CD4-positive, alpha-beta T cell treated with Interleukin-17A for 1 hour (primary cell): ENCODE results near the gene CCNY.
"Not testable (repeated sequence)": the region's sequence is repeated elsewhere in the genome, so short reads cannot be mapped to it uniquely, and the experiment has no call there.

ENCODE experiments used
- DNase-seq: peaks from one replicate; pipeline ENCODE4 v3.0.0-alpha.2; 2020

CCNY gene

GRCh38 chr10:35412003-35412723 is 75.9 kb downstream of the CCNY start:
- no peak for DNase-seq

GRCh38 chr10:35412900-35413491 is 76.7 kb downstream of the CCNY start:
- DNase-seq = no peak

- DNase-seq = no peak
These were observed 77.9 kb downstream of the CCNY start for GRCh38 chr10:35413985-35414861.

- no peak for DNase-seq
These were observed 79.2 kb downstream of the CCNY start for GRCh38 chr10:35415505-35415904.

DNA sequence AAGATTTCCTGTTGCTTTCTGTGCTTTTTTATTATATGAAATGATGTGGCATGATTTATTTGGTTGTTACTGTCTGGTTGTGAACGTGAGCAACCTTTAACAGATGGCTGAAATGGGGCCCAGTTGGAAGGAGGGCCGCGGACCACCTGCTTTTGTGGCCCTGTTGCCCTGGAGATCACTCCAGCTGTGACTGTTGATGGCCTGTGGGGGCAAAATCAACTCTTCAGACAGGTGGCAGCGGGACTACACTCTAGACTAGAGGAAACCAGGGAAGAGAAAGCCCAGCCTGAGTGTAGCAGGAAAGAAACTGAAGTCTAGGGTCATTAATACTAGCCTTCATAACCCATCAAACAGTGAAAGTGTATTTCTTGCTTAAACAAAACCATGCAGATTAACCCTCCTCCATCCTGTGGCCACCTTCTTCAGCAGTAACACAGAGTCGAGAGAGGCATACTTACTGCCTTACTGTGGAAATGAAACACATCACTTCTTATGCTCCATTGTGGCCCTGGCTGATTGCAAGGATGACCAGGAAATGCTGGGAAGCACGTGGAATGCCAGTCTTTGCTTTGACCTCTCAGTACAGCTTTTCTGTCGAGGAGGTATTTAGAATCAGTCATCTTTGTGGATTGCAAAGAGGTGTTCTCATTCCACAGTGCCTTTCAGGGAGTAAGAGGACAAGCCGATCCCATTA is 80.5 kb downstream of the CCNY start:
- DNase-seq = no peak

- no peak for DNase-seq
These were observed 81.0 kb downstream of the CCNY start for GRCh38 chr10:35417313-35417625.

DNA sequence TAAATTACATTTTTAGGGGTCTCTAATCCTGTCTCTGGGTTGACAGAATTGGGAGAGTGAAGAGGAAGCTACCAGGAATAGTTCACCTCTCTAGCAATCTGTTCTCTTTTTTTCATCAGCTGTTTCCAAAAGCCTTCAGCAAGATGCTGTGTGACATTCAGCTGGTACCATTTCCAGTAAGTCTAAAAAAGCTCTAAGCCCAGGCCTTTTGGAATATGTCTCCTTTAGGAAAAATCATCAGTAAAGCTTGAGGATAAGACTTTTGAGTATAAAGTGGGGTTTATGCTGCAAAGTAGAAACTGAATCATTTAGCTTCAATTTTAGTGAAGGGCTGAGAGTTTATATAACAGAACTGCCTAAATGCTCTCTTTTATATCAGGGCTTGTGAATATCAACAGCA is 81.5 kb downstream of the CCNY start:
- no peak for DNase-seq

DNA sequence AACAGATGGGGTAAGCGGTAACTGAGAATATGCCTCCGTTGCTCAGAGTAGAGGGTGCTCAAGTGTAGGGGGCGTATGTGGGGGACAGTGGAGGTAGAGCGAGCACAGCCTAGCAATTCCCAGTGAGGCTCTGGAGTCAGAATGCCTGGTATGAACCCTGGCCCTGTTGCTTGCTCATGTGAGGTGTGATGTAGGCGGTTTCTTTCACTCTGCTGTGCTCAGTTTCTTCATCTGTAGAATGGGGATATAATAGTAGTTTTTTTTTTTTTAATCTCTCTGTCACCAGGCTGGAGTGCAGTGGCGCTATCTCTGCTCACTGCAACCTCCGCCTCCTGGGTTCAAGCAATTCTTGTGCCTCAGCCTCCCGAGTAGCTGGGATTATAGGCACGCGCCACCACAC is 82.3 kb downstream of the CCNY start:
- not testable (repeated sequence) for DNase-seq

DNA sequence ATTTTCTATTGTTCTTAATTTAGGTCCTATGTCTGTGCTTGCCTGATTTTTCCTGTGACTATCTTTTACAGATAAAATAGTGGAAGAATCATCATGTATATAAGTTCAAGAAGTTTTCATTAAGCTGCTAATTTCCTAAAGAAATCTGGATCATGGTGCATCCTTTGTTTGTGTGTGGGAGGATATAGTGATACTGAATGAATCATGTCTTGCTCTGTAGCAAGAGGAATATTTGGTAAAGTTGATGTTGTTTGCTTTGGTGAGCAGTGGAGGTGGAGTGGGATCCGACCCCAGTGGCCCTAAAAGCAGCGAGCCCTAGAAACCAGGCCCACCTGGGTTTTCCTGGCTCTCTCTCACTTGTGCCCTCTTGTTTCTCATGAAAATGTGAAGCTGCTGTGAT is 83.7 kb downstream of the CCNY start:
- no peak for DNase-seq

DNA sequence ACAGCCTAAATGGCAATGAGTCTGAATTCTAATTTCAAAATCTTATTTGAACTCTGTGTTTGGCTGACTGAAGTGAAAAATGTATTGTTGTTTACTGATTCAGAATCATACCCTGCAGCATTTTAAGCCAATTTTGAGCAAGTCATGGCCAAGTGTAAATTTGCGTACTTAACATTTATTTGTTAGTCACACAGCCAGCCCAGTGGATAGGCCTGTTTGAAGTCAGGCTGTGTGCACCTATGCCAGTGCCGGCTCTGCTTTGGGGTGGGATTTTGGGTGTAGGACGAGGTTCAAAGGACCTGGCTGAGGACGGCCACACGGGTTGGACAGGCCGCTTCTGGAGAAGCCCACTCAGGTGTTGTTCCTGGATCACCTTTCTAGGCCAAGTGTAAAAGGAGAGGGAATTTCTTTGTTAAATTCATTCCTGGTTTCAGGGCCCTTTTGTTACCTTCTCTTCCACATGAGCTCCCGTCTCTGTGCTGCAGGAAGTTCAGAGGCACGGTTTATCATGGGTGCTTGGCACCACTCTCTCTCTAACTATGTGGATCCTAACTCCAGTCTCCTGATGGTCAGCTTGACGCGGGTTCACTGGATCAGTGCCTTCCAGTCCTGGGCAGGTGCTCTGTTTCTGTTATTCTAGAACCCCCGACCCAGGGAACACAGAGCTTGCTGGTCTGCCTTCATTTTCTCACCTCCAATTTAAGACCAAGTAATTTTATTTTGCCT is 84.7 kb downstream of the CCNY start:
- no peak for DNase-seq

- no peak for DNase-seq
These were observed 85.4 kb downstream of the CCNY start for GRCh38 chr10:35421553-35422178.

DNA sequence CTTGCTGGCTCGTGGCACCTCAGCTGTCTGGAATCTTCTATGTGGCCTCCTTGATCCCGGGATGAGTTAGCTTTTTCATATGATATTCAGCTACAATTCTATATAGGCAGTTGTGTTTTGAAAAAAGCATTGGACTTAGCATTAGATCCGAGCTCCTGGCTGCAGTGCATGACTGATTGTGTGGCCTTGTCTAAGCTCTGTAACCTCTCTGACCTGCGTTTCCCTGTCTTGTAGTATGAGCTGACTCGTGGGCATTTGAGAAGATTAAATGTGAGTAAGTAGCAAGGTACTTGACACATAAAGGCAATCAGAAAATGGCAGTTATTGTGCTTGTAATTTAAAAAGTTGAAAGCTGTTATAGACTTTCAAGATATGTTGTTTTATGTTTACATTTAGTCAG is 85.9 kb downstream of the CCNY start:
- no peak for DNase-seq

- DNase-seq = no peak
These were observed 87.4 kb downstream of the CCNY start for GRCh38 chr10:35423505-35424306.

- DNase-seq = no peak
These were observed 88.5 kb downstream of the CCNY start for GRCh38 chr10:35424680-35425285.

DNA sequence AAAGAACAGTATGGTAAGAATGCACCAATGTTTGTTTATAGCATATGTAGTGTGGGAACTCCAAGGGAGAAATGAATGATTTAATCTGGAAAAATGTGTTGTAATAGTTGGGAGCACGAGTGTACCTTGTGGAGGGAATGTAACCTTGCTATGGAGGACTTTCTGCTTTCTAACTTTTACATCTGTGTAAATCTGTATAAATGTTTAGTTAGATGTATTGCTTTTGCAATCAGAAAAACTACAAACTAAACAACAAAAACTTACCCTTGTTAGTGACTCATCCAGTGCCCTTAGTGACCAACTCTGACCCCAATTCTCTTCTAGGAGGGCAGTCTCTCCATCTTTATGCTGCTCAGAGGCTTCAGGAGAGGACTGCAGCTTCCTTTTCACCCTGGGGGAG is 89.3 kb downstream of the CCNY start:
- DNase-seq = no peak

DNA sequence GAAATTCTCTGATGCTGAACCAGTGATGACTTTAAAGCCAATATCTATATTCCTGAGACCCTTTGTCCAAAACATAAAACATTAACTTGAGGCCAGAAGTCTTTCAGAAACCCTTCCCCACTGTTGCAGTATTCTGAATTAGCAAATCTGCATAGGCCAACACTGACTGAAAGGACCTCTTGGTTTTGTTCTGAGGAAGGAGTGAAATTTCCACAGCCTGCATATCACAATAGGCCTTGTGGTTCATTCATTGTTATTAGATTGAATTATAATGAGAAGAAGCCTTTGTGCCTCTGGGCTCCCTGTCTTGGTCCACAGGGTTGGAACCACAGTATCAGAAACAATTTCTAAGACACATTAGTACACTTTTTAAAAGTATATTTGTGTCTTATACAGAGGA is 90.3 kb downstream of the CCNY start:
- no peak for DNase-seq

GRCh38 chr10:35427543-35427942 is 91.2 kb downstream of the CCNY start:
- DNase-seq = no peak

- DNase-seq = no peak
These were observed 92.2 kb downstream of the CCNY start for GRCh38 chr10:35428521-35428920.

- DNase-seq = no peak
These were observed 96.6 kb downstream of the CCNY start for GRCh38 chr10:35432781-35433338.

GRCh38 chr10:35433851-35434426 is 97.6 kb downstream of the CCNY start:
- no peak for DNase-seq
